A375 (cell line): Measurements from ENCODE around the gene RAD52. TPM values are rescaled to one million over a fixed set of nuclear protein-coding genes. Genes with fewer than 3 reads are reported as not detected.

Experiments used
- total RNA-seq: library from RNA; depleted of rRNA; stranded (reverse); fragments of >200 nt; shearing (Covaris generic); gene quantifications from 2 replicates; pipeline ENCODE4 v1.2.3, GENCODE V29; 2014; rRNA removed

RAD52 gene
- total RNA-seq: 14.0 and 14.1 TPM in 2 replicates

GRCh38 chr12:949453-950191, at the start of gene RAD52:
RAD52 (minus strand) TSS chr12:949694; CDS start chr12:933058, 16,636 bp downstream.

GRCh38 chr12:990661-991349, 41.3 kb upstream of the RAD52 start, which contains the start of gene ERC1:
ERC1 (plus strand) TSS chr12:991223; CDS start chr12:1027904, 36,681 bp downstream.

Other genes with a start within 250 kb of the RAD52 start
- gene WNK1, start 197.1 kb downstream of the RAD52 start, total RNA-seq: 43.9 and 59.0 TPM in 2 replicates
- gene ERC1, start 41.5 kb upstream of the RAD52 start, total RNA-seq: 15.2 and 16.6 TPM in 2 replicates